ENCODE measurements around the gene CCDC90B. TPM values are rescaled to one million over a fixed set of nuclear protein-coding genes. Genes with fewer than 3 reads are reported as not detected.

CCDC90B gene
- total RNA-seq, 1 experiment from 2014 or later: 48.9 TPM

- Mint-ChIP-seq H3K9me3 (peaks cover 5% of the 10 kb centered on the region; the same call in 1 of the 2 replicates), H3K27me3 (ENCODE audit: low read depth) (no peaks in the 10 kb centered on the region), H3K36me3 (0 out of 2 replicates have a peak, but pooled peaks cover 4% of the 10 kb centered on the region), H3K27ac (no peak overlapping the region), H3K4me1 (peaks cover 8% of the 10 kb centered on the region), H3K4me3 (no peak overlapping the region)
- CTCF ChIA-PET: interaction anchor here (1.7 kb wide), 1 partner anchor 19 kb away, joined by 7 read pairs; no protein-coding TSS in a partner anchor
- ATAC-seq (no peak), DNase-seq (ENCODE audit: low spot score) (no peak)
- TF ChIP-seq USF2 (CRISPR knock-in tag; IDR thresholded peaks at IDR 0.05) (no peak), ZNF512 (CRISPR knock-in tag; IDR thresholded peaks at IDR 0.05; ENCODE audit: borderline replicate concordance) (no peak), JAZF1 (CRISPR knock-in tag; IDR thresholded peaks at IDR 0.05) (no peak), GABPB1 (CRISPR knock-in tag; IDR thresholded peaks at IDR 0.05) (no peak), SMAD4 (CRISPR knock-in tag; IDR thresholded peaks at IDR 0.05) (no peak), ZBTB21 (CRISPR knock-in tag; IDR thresholded peaks at IDR 0.05; ENCODE audit: borderline replicate concordance) (no peak), NR2C2 (CRISPR knock-in tag; IDR thresholded peaks at IDR 0.05) (no peak), ZBTB43 (CRISPR knock-in tag; IDR thresholded peaks at IDR 0.05) (no peak), FOXP1 (CRISPR knock-in tag; IDR thresholded peaks at IDR 0.05; ENCODE audit: borderline replicate concordance) (no peak), MAX (CRISPR knock-in tag; IDR thresholded peaks at IDR 0.05) (no peak), IRF2 (CRISPR knock-in tag; IDR thresholded peaks at IDR 0.05; ENCODE audit: borderline replicate concordance, low read depth) (no peak), FOXJ3 (CRISPR knock-in tag; IDR thresholded peaks at IDR 0.05; ENCODE audit: borderline replicate concordance) (no peak), AR (CRISPR knock-in tag; IDR thresholded peaks at IDR 0.05) (no peak), KAT7 (CRISPR knock-in tag; IDR thresholded peaks at IDR 0.05; ENCODE audit: borderline replicate concordance) (no peak), PRRX2 (CRISPR knock-in tag; IDR thresholded peaks at IDR 0.05) (no peak)
- POLR2A ChIA-PET: no interaction called here
These were observed 26.3 kb upstream of the CCDC90B start for GRCh38 chr11:83312430-83312829.

- Mint-ChIP-seq H3K27me3 (ENCODE audit: low read depth) (no peaks in the 10 kb centered on the region), H3K36me3 (0 out of 2 replicates have a peak, but pooled peaks cover 4% of the 10 kb centered on the region), H3K4me1 (peaks cover 8% of the 10 kb centered on the region), H3K9me3 (peaks cover 5% of the 10 kb centered on the region; the same call in 1 of the 2 replicates), H3K27ac (no peak overlapping the region), H3K4me3 (no peak overlapping the region)
- CTCF ChIA-PET: no interaction called here
- ATAC-seq (no peak), DNase-seq (ENCODE audit: low spot score) (no peak)
- TF ChIP-seq RELA (CRISPR knock-in tag; IDR thresholded peaks at IDR 0.05; ENCODE audit: borderline replicate concordance): no peak
- no peak for TF ChIP-seq SMAD4 (CRISPR knock-in tag; IDR thresholded peaks at IDR 0.05)
- TF ChIP-seq ZNF416 (CRISPR knock-in tag; IDR thresholded peaks at IDR 0.05): no peak
- TF ChIP-seq JUN (CRISPR knock-in tag; IDR thresholded peaks at IDR 0.05): no peak
- TF ChIP-seq NR3C1 (CRISPR knock-in tag; conservative IDR thresholded peaks at IDR 0.05; ENCODE audit: low read depth): no peak
- no peak for TF ChIP-seq GABPB1 (CRISPR knock-in tag; IDR thresholded peaks at IDR 0.05)
- TF ChIP-seq AFF4 (CRISPR knock-in tag; IDR thresholded peaks at IDR 0.05; ENCODE audit: borderline replicate concordance): no peak
- POLR2A ChIA-PET: no interaction called here
These were observed 25.5 kb upstream of the CCDC90B start for GRCh38 chr11:83311701-83312100.

Data from WTC11 (cell line).